ENCODE data around the gene PKNOX2.

PKNOX2 gene

DNA sequence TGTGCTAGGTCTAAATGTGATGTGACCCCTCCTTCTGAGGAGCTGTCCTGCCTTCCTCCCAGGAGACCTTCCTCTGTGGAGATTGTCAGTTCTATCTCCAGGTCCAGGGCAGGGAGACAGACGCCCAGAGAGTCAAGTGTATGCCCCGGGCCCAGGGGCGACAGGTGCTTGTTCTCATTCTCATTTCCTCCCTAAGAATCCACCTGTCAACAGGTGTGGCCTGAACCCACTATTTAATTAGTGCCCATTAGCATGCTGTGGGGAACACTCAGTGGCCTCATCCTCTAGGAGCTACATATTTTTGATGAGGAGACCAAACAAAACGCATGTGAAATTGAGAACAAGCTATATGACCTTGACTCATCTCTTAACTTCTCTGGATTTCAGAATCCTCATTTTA lies 9.5 kb downstream of the PKNOX2 start:
- no peak for DNase-seq (ENCODE audit: low read depth)

DNA sequence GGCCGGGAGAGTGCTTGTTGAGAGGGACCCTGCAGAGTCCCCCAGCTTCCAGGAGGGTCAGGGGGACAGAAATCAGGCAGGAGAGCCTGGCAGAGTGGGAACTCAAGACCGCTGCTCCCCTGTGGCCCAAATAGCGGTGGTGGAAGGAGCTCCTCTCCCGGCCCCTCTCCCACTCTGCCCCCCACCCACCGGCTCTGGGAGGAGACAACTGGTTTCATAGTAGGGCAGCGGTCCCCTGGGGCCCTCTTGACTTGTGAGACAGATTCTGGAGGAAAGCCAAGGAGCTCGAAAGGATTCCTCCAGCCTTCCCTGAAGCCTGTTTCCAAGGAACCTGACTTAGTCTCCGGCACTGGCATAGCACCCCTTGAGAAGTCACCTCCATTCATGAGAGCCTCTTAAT lies 10.1 kb downstream of the PKNOX2 start:
- no peak for DNase-seq (ENCODE audit: low read depth)

DNA sequence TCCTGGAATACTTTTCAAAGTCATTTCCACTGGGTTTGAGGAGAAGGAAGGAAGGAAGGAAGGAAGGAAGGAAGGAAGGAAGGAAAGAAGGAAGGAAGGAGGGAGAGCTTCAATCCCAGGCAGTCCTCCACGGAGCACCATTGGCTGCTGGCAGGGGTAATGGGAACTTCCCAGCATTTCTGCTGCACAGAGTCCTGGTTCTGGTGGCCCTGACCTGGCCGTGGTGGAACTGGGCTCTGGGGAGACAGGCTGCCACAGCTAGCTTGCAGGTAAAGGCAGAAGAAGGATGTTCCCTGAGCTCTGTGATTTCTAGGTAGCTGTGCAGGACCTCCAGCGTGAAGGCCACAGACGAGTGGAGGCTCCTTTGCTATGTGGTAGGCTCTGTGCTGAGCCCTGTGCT lies 10.6 kb downstream of the PKNOX2 start:
- no peak for DNase-seq (ENCODE audit: low read depth)

DNA sequence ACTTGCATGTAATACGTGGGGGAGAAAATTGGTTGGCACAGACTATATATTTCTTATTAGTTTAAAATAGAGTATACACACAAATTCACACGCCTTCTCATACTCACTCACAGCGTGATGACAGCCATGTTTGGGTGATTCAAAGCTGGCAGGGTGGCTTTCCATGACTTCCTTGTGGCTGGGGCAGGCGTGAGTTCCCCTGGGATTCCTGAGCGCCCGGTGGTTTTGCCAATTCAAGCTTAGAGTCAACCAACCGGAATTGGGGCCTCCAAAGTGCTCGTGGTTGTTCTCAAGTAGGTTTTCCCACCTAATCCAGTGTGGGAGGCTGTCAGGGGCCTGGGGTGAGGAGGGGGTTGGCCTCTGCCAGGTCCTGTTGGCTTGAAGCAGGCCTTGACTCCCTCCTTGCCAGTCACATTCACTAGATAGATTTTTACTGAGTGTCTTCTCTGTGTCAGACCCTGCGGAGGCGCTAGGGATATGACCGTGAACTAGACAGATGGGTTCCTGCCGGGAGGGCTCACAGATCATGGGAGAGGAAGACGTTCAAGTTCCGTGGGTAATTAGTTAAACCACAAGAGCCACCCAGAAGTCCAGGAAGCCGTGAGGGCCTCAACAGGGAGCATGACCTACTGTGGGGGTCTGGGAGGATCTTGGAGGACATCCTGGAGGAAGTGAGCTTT lies 11.5 kb downstream of the PKNOX2 start:
- no peak for DNase-seq (ENCODE audit: low read depth)

DNA sequence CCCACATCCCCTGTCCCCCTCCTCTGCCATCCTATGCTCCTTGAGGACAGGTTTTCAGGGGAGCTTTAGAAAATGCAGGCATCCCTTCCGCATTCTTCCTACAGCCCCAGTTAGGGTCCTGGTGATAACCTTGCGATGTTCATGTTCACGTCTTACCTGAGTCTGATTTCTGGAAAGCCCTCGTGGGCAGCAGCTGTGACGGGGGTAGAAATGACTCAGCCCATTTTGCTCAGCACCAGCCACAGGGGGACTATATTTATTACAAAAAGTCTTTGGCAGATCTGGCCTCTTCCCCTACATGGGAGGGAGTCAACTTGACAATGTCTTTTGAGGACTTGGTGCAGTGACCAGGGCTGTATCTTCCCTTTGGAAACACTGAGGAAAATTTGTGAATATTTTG lies 12.3 kb downstream of the PKNOX2 start:
- DNase-seq (ENCODE audit: low read depth), result no peak

DNA sequence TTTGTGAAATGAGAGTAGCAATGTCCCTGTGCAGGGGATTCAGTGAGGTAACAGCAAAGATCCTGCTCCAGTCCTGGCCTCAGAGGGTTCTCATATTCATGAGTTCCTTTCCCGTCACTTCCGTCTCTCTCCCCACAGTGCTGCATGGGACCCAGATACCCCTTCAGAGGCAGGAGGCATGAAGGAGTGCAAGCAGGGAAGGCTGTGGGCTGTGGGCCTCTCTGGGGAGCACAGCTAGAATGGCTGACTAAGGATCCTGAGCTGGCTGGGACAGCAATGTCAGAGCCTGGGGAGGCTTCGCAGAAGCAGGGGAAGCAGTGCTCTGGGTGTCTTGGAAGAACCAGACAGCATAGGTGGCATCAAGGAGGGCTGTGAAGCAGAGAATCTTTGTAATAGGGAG lies 13.0 kb downstream of the PKNOX2 start:
- no peak for DNase-seq (ENCODE audit: low read depth)

DNA sequence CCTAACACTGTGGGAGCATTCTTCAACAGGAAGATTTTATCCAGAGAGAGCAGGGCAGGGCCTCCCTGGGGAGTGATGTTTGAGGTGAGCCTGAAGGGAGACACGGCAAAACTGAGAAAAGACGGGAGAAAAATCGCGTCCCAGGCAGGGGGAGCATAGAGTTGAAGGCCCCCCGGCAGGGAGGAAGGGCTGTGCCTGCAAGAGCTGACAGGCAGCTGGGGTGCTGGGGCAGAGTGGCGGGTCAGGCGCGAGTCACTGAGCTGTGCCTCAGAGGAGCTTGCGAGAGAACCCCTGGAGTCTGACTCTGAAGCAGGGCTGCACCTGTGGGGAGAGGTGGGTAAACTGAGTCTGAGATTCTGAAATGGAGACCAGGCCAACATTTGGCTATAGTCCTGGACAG lies 14.8 kb downstream of the PKNOX2 start:
- DNase-seq (ENCODE audit: low read depth), result no peak

DNA sequence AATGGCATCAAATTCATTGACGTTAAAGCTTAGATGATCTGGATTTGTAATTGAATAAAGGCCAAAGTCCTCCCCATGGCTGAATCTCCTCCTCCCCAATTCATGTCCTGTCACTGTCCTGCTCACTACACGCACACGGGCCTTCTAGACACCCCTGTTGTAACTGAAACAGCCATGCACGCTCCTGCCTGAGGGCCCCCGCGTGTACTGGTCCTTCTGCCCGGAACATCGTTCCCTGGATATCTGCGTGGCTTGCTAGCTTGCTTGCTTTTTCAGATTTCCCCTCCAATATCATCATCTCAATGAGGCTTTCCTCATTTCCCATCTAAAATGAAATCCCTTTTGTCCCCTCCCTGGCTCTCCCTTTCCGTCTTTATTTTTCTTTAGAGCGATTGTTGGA lies 15.3 kb downstream of the PKNOX2 start:
- no peak for DNase-seq (ENCODE audit: low read depth)

DNA sequence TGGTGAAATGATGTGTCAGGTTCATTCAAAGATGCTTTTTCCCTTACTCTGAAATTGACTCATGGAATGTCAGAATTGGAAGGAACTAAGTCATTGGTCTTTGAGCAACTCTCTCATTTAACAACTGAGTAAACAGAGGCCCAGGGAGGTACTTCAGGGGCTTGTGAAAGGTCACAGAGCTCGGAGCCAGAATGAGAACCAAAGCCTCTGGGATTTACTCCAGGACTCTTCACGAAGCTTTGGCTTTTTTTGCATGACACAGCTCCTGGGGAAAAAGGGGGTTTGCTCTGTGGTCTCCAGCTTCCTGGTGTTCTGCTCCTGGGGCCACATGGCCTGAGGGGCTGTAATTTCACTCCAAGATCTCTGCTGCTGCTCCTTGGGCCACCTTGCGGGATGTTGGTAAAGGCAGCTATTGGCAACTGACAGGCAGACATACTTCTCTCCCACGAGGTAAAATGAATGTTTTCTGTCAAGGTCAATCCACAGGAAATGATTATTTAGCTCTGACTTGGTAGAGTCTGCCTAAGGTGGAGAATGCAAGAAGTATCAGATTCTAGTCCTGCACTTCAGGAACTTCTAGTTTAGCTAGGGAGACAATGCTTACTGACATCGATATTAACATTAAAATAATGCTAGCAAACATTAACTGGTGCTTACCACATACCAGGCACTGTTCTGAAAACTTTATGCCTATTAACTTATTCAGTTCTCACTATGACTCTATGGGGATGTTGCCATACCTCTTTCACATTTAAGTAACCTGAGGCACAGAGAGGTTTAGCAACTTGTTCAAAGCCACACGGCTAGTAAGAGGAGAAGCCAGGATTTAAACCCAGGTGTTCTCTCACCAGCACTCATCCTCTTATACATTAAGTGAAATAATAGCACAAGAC lies 16.1 kb downstream of the PKNOX2 start:
- DNase-seq (ENCODE audit: low read depth), result no peak

DNA sequence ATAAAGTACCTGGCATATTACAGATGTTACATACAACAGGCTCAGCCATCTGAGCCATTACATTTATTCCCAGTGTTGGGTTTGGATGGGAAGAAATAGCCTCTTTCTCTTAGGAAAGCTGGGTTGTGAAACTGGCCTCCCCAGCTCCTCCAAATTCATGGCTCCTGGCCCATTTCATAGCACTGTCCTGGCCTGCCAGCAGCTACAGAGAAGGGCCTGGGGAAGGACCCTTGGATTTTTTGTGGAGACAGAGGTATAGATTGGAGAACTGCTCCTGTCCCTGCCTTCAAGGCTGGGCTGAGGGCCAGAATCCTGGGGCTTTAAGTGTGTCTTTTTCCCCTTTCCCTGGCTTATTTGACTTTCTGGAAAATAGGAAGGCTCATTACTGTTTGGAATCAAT lies 18.0 kb downstream of the PKNOX2 start:
- DNase-seq (ENCODE audit: low read depth), result no peak

DNA sequence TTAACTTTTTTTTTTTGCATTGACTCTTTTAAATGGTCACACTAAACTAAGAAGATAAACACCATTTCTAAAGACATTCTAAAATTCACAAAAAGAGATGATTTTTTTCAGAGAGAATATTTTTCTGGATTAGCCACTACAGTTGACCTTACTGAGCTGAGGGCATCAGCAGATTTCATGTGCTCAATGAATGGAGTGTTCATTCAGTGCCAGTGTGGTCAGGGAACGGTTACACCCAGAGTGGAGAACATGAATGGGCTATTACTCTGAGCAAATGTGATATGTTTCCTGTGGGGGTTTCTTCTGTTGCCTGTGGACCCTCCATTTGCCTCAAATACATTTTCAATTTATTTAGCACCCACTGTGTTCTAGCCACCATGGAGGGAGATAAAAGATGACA lies 19.1 kb downstream of the PKNOX2 start:
- no peak for DNase-seq (ENCODE audit: low read depth)

DNA sequence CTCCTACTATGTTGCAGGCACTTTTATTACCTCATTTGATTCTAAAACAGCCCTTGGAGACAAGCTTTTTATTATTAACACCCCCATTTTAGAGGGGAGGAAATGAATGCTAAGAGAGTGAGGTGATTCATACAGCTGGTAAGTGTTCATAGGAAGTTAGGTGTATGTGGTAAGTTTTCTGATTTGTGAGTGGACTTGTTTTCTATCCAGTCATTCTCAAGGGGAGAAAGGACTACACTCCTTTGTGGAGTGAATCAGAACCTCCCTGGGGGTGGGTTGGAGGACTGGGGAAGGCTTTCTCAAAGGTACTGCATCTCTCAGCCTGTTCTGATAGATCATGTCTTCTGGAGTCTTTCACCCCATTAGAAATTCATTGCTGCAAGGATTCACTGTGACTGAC lies 23.5 kb downstream of the PKNOX2 start:
- no peak for DNase-seq (ENCODE audit: low read depth)

DNA sequence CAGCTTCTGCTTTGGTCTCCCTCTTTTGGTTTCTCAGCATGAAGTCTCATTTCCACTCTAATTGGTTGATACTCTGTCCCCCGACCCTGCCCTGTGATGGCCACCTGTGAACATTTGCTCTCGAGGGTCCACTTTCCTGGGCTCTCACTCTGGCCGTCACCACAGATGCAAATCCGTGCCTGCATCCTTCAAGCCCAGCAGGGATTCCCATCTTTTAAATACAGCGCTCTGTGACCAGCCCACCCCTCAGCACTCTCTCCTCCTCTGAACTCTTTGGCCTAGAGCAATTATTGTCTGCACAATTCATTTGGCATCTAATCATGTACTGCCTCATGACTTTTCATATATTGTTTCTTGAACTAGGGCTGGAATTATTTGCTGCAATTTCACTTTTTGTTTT lies 26.0 kb downstream of the PKNOX2 start:
- no peak for DNase-seq (ENCODE audit: low read depth)

DNA sequence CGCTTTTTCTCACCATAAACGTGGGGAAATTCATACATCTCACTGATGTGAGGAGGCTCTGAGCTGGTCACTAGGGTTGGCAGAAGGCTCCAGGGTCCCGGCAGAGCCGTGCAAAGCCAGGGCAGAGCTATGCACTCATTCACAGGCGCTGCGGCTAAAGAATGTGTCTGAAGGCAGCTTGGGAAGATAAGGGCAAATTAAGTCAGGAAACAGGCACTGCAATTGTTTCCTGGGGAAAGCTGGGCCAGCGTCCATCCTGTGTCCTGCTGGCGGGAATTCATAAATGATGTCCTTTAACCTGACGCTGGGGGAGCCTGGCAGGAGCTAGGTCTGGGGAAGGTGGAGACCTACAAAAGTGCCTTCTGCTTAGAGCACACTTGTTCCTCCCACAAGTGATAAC lies 27.6 kb downstream of the PKNOX2 start:
- no peak for DNase-seq (ENCODE audit: low read depth)

DNA sequence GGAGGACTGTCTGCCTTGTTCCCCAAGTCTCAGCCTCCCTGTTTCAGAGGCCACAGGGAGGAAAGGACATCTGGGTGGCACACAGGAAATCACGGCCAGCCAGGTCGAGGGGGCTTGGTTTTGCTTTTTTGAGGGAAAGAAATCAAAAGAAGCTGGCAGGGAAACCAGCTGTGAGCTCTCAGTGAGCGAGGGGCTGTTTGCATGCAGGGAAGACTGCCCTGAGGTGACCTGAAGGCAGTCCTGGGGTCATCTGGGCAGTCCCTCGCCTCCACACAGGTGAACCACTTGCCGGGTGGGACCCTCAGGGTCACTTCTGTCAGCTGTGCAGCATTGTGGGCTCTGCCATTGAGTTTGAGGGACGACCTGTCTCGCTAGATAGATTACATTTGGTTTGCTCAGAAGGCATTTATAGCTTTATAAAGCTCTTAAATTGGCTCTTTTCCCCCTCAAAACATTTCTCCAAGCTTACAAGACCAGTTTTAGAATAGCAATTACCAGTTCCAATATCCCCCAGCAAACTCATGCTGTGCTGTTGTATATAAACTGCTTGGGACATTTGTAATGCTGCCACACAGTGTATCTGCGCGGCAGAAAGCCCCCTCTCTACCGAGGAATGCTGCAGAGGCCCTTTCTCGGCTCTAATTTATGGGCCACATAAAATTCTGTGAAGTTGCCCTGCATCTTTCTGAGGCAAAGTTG lies 28.3 kb downstream of the PKNOX2 start:
- DNase-seq (ENCODE audit: low read depth), result no peak

DNA sequence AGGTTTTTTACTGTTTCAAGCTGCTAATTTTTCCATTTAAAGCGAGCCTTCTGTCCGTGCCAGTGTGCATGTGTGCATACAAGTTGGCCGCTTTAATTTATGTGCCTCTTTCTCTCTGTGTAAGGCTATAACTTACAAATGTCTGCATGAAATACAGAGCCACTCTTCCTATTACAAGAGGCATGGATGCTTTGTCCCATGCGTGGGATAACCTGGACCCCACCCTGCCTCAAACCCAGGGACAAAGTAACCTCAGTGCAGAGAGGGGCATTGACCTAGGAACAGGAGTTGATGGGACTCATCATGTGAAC lies 28.8 kb downstream of the PKNOX2 start:
- no peak for DNase-seq (ENCODE audit: low read depth)

DNA sequence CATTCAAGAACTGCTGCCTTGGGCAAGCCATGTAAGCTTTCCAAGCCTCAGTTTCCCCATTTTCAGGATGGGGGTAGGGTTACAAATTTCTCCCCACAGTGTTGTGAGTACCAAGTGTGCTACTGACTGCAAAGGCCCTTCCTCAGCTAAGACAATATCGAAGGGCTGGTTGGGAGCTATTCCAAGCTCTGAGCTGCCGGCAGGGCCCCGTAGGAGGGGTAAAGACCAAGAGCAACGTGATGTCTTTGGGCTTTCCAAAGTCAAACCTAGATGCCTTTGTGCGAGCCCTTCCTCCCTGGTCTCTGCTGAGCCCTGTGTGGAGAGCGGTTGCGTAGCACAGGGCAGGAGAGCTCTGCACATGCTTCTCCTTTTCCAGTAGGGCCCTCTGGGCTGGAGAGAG lies 29.3 kb downstream of the PKNOX2 start:
- no peak for DNase-seq (ENCODE audit: low read depth)

DNA sequence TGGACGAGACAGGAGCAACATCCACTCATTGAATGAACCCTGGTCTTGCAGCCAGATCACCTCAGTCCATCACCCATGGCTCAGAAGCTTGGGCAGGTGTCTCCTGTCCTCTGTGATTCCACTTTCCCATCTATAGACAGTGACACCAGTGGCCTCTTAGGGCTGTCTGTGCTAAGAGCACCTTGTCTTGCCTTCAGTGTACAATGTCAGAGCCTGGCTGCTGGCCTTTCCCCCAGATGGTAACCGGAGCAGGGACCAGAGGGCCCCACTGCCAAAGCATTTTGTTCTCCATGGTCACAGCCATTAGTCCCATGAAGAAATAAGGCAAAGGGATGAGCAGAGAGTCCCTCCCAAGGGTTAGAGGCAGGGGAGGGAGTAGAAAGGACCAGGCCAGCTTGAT lies 35.4 kb downstream of the PKNOX2 start:
- DNase-seq (ENCODE audit: low read depth), result no peak

DNA sequence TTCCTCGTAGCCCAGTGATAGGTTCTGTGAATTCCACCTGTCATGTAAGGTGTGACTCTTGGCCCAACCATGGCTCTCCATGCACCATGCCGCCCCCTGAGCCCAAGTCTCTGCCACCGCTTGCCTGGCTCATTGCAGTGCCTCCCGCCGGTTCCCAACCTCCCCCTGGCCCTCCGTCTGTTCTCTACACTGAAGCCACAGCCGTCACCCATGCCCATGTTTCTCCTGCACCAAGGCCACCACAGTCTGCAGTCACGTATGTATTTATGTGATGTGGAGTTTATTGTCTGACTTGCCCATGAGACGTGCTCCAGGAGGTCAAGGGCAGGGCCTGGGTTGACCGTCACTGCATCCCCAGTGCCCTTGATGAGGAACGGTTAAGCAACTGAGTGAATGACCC lies 35.9 kb downstream of the PKNOX2 start:
- no peak for DNase-seq (ENCODE audit: low read depth)

DNA sequence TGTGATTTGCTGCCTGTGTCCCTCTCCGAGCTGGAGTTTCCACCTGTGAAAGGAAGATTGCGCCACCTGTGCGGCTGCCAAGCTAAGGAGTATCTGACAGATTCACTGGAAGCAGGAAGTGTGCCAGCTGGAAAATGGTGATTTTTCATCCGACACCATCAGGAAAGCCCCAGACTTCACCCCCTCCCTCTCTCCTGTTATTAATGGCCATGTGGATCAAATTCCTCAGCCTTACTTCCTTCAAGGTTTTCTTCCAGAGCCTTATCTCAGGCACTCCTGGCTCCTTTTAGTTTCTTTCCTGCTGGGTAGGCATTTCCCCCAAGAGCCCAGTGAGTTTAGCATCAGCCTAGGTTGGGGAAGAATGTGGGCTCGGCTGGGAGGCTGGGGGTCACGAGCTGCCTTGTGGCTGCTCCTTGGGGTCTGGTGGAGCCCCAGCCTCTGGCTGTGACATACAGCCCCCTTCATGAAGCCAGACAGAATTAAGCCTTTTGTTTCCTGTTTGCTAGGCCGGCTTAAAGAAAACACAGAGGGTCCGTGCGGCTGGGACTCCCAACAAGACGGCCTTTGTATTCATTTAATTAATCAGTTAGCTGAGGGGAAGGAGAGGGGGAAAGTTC lies 37.1 kb downstream of the PKNOX2 start:
- DNase-seq (ENCODE audit: low read depth), result no peak

DNA sequence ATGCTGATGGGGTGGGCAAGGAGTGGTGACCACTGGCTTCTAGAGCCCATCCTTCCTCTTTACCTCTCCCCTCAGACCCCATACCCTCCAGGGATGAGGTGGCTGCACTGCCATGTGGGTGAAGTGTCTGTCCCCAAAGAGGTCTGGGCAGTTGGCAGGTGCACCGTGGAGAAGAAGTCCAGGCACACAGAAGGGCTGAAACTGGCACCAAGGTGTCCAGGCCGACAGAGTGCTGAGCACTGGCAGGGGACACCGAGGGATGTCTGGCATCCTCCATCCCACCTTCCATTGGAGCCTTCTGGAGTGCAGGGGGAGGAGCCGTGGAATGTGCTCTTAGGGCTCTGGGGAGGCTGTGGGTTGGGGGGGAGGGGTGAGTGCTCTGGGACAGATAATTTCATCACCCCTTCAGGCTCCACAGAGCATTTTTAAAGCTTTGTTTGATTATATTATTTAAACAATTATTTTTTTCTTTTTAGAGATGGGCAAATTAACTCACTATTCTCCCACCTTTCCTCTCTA lies 37.9 kb downstream of the PKNOX2 start:
- no peak for DNase-seq (ENCODE audit: low read depth)

DNA sequence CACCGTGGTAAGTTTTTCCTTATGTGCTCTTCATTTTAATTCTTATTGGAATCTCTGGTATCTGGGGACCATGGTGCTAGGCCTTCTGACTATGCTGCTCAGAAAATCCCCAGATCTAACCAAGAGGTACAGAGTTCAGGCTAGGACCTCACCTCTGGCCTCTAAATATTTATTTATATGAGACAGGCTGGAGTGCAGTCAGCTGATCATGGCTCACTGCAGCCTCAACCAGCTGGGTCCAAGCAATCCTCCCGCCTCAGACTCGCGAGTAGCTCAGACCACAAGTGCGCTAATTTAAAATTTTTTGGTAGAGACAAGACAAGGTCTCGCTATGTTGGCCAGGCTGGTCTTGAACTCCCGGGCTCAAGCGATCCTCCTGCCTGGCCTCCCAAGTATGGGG lies 38.4 kb downstream of the PKNOX2 start:
- no peak for DNase-seq (ENCODE audit: low read depth)
